HG03432 (cell line): ENCODE measurements around the gene MINDY4.
A peak's percentile ranks its signal among the peaks of the same experiment; 100 is the strongest.

ENCODE experiments used
- ATAC-seq: cut with Tn5 transposase; IDR thresholded peaks from one replicate; pipeline ENCODE4 v1.9.1; 2021; ENCODE audit warnings: mild to moderate bottlenecking, moderate library complexity; ENCODE audit not compliant: unreplicated experiment

Gene MINDY4

DNA sequence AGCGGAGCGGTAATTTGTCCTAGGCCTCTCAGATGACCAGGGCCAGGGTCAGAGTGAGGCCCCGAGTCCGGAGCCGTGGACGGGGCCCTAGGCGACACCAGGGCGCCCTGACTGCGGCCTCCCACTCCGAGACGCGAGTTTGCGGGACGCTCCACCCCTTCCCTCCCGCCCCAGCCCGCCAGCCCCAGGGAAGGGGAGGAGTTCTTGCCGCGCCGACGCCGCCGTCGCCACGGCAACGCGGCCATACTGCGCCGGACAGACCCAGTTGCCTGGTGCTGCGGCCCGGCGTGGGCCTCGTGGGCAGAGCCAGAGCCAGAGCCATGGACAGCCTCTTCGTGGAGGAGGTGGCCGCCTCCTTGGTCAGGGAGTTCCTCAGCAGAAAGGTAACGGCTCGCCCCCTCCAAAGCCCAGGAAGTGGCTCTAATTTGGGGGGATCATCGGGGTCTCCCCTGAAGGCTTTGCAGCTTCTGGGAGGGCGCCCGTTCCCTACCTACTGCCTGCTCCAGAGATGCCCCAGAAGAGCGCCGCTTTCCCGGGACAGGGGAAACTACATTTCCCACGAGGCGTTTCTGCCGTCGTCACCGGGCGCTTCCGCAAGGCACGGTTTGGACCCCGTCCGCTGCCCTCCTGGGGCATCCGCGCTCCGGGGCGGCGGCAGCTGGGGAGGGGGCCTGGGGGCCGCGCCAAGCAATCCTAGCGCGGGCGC is at the start of gene MINDY4:
TSS of gene MINDY4 (plus strand) at position 244 of the 706 bp plus-strand sequence. CDS start at position 321, 77 bp downstream.
- peak; percentile 94 for ATAC-seq

DNA sequence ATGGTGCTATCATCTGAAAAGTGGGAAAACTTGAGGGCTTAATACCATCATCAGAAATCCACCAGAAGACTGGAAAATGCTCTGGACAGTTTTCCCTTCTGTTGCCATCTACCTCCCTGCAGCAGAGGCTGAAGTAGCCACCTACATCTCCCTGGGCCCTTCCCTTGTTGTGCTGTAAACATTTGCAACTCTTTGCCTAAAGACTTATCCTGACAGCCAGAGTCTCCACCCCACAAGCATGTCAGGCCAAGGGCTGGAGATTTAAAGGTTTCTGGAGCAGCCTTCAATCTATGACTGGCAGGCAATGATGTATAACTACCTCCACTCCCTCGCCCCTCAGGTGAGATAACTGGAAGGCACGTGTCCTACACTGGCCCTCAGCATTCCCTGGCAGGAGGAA is 49.0 kb upstream of the MINDY4 start:
- no peak for ATAC-seq

DNA sequence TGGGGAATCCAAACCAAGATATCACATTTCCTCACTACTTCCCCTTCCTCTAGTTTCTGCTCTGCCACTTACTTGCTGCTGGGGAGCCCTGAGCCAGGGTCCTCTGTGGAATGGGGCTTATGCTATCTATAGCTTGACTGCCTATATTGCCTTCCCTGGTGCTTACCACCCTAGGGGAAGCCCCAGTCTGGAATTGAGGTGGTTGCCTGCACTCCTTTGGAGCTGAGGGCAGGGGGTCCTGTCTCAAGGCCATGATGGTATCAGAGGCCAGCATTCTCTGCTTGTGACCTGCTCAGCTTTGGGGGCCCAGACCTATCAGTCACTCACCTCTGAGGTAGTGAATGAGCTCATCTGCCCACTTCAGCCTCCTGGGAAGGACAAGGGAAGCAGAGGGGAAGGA is 48.5 kb upstream of the MINDY4 start:
- ATAC-seq = no peak

DNA sequence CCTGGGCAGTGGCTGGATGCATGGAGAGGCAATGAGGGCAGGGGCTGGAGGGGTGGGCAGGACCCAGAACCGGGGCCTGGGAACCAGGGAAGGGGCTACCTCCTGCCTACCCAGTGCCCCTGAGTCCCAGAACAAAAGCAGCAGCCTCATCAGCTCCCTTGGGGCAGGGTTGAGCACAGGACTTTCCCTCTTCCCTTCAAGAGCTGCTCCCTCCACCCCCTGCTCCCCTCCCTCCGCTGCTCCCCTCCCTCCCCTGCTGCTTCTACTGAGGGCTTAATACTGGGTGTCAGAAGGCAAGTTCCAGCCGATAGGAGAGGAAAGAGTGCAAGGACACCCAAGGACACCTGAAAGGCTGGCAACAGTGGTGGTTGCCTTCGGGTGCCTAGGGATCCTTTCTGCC is 47.4 kb upstream of the MINDY4 start:
- no peak for ATAC-seq

DNA sequence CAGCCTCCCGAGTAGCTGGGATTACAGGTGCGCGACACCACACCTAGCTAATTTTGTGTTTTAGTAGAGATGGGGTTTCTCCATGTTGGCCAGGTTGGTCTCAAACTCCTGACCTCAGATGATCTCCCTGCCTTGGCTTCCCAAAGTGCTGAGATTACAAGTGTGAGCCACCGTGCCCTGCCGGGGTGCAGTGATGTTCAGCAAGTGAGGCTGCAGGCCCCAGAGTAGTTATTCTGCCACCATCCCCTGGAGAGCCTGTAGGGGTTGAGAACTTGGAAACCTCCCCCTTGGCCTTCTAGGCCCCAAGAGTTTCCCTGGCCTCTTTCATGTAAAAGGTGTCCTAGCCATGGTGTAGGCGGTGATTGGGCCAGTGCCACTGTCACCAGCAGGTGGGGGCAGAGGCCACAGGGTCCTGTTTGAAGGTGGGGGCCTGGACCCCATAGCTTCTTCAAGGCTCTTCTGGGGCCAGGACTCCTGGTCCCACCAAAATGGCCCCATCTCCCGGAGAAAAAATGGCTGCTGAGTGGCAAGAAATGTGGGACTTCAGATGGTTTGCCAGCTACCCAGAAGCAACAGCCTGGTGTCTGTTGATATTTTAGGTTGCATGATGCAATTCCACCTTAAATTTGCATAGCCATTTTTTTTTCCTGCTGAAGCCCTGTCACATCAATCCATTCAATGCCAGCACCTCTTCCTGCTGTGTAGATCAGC is 44.8 kb upstream of the MINDY4 start:
- ATAC-seq = no peak

DNA sequence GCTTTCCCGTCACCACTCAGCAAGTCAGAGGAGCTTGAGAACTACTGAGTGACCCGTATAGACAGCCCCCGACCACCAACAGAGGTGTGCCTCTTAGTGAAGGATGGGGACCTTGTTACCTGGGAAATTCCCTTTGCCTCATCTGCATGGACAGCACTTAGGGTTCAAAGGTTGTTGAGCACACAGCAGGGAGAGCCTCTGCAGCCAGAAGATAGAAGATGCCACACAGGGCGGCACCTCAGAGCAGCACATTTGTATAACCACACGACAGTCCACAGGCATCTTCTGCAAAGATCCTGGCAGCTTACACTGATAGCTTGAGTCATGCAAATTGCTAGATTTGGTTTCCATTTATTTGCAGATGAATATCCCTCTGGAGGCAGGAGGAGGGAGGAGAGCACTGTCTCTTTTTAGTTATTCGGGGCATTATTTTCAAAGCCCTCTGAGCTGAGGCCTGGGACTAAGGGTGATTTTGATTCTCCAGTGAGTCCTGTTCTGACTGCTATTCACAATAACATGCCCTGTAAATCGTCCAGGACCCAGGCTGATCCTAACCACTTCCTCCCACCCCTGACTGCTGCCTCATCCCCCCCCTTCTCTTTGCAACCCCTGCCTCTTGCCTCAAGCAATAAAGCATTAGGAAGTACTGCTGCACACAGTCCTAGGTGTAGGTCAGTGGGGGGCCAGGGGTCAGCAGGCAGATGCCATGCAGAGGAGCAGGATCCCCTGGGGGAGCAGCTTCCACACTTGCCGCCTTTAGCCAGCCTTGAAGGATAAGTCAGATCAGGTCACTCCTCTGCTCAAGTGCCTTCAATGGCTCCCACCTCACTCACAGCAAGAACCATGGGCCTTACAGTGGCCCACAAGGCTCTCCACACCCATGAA is 43.9 kb upstream of the MINDY4 start:
- ATAC-seq = peak; percentile 79

DNA sequence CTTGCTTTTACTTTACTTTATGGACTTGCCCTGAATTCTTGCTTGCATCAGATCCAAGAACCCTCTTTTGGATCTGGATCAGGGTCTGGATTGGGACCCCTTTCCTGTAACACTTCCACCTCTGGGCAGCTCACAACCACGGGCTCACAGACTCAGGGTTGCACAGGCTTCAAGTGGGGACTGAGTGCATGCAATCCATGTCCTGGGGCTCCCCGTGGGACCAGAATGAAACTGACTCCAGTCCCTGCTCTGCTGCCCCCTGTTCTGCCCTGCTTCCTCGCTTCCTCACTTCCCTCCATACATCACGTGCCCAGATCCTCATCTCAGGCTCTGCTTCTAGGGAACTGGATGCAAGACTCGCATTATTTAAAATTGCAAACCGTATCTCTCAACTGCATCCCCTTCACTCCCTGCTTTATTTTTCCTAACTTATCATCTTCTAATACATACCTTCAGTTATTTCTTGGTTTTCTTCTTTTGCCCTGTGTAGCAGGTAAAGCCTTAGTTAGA is 42.6 kb upstream of the MINDY4 start:
- ATAC-seq = no peak

DNA sequence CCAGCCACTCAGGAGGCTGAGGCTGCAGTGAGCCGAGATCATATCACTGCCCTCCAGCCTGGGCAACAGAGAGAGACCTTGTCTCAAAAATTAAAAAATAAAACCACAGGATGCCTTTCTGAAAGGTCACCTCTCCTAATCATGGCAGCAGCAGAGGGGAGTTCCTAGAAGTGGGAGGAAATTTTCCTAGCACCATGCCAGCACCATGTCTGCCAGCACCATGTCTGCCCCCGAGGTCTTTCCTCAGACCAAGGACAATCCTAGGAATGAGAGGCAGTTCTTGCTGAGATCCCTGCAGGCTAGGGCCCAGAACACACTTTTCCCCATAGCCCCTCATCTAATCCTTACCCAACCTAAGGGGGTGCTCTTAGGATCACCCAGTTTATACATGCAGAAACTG is 41.6 kb upstream of the MINDY4 start:
- no peak for ATAC-seq

DNA sequence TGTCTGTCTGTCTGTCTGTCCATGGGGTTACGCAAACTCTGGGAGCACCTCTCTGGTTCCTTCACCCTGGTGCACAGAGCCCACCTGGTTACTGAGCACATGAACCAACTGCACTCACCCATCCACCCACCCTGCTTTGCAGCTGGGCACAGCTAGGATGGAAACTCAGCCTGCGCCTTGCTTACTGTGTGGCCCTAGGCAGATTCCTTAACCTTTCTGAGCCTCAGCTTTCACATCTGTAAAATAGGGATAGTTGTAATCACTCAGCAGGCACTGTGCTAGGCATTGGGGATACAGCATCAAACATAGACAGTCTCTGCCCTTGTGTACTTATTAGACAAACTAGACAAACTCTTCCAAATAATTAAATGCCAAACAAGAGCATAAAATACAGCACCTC is 41.1 kb upstream of the MINDY4 start:
- no peak for ATAC-seq

DNA sequence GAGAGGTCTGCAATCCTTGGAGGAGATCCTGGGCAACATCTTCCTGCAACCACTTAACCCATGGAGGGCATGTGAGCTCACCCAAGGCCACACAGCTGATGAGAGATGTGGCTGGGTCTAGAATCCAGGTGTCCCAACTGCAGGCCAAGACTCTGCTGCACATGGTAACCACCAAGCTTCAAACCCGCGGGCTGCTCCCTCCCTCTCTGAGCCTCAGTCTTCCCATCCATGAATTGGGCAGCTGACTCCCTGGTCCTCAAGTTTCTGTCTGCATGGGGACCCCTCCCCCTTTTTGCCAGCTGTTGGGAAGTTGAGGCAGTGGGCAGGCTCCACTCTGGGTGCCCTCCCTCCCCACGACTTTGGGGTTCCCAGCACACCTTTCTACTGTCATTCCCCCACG is 40.2 kb upstream of the MINDY4 start:
- no peak for ATAC-seq

DNA sequence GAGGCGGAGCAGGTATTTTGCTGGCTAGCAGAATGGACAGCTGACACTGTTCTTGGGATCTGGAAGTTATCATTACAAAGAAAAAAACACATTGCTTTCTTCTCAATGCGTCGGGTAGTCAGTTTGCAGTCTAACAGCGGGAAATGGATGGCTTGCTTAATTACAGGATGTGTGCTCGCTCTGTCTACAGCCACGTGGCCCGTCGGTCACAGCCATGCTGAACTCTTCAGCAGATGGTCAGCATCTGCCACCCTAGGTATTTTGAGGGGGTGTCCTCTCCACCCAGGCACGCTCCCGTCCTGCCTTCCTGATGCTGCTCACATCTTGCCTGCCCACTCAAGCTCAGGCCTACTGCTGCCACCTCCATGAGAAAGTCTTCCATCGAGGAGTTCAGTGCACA is 39.6 kb upstream of the MINDY4 start:
- no peak for ATAC-seq

DNA sequence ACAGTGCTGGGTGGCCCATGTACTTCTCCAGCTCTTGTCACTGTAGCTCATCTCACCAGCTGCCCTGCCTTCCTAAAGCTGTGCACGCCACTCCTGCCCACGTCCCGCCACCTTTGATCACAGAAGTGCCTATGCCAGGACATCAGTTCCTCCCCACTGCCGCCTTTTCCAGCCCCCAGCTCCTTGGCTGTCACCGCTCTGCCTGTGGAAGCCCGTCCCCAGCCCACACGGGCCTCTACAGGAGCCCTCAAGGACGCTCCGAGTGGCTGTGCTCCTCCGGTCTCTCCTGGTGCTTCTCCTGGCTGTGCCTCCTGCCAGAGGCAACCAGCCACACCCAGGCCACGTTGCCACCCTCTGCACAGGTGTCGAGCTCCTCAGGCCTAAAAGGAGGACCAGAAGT is 38.6 kb upstream of the MINDY4 start:
- no peak for ATAC-seq

DNA sequence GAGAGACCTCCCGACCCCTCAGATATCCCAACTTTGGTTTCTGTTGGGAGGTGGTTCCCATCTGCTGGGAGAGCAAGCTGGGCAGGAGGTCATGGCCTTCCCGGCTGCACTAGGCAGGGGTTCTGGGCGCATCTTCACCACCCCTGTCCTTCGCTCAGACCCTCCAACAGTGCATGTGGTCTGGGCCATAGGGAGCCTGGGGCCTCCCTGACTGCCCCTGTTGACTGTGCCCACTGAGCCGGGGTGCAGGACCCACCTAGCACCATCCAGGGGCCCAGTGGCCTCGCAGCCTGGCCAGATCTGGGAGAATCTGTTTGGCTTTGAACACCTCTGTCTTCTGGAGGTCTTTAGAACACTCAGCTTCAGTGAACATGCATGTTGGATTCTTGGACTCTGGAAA is 38.0 kb upstream of the MINDY4 start:
- no peak for ATAC-seq

DNA sequence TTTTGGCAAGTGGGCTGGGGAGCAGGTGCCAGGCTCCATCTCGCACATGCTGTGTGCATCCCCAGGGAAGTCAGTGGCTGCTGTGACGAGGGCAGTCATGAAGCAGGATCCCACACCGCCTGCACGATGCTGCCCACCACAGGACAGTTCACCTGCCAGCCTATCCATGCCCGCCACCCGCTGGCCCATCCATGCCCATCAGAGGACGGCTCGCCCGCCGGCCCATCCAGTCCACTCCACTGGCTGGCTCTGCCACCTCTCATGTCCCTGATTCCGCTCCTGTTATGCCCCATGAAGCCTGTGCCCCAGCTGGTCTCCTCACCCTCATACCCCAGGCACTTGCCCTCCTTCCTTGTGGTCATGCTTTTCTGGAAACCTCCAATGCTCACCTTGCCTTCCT is 37.5 kb upstream of the MINDY4 start:
- ATAC-seq = no peak

DNA sequence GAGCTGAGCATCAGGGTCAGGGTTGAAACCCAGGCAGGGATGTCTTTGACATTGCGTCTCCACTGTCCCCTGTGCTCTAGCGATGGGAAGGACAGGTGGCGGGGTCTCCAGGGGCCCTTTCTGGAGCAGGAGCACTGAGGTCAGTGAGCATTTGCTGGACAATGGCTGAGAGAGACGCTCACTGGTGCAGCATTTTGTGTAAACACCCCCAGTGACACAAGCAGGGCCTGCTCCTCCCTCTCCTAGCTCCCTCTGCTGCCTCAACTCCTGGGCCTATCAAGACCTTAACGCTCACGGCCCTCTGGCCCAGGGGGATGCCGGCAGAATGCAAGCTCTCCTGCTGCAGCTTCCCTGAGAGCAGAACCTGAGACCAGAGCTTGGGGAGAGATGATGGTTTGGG is 36.7 kb upstream of the MINDY4 start:
- ATAC-seq = no peak

DNA sequence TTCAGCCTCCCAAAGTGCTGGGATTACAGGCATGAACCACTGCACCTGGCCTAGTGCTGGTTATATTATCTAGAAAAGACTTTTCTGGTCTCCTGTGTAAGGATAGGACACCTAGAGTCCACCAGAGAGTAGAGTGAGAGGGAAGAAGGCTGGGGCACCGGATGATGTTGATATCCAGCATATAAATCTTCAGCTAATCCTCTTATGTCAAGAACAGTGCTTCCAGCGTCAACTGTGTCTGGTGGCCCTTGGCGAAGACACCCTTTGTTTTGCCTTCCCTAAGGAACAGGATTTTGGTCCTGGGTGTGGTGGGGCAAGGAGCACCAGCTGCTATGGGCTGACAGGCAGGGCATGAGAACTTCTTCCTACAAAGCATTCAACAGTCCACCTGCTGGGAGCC is 35.6 kb upstream of the MINDY4 start:
- ATAC-seq = no peak

DNA sequence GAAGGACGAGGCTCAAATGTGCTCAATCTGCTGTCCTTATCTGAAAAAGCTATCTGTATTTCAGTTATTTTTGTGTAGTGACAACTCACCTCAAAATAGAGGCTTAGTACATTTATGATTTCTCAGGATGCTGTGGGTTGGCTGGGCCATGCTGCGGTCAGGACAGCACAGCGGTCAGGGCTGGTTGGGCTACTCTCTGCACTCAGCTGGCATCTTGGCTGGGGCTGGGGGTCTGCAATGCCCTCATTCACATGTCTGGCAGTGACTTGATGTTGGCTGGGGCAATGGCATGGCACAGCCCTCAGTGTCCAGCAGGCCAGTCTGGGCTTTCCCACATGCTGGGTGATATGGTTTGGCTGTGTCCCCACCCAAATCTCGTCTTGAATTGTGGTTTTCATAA is 34.9 kb upstream of the MINDY4 start:
- no peak for ATAC-seq

DNA sequence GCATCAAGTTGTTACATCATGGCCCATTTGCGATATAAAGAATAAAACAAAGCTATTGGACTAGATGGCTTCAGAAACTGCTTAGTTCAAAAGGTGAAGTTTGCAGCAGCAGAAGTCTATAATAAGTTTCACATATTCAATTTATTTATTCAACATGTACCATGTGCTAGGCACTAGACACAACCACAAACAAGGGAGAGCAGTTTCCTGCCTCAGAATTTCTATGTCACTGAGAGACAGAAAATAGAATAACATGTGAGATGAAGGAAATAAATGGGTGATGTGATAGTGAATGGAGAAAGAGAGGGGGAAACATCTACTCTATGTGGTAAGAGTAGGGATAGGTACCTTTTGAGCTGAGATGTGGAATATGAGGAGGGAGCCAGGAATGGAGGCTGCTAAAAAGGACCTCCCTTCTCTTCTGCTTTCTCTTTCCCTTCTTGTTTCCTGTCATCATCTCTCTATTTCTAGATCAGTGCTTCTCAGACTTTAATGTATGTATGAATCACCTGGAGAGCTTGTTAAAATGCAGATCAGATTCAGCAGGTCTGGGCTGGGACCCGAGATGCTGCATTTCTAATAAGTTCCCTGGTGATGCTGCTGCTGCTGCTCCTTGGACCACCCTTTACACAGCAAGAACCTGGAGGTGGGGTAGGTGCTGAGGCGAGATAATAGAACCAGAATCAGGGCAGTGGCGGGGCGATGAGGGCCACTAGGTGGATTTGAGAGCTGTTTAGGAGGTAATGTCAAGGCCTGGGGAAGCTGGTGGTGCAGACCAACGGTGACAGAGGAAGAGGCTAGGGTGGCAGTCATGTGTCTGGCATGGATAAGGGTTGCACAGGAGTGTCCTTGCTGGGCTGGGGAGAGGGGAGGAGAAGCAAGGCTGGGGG is 32.9 kb upstream of the MINDY4 start:
- ATAC-seq = no peak

DNA sequence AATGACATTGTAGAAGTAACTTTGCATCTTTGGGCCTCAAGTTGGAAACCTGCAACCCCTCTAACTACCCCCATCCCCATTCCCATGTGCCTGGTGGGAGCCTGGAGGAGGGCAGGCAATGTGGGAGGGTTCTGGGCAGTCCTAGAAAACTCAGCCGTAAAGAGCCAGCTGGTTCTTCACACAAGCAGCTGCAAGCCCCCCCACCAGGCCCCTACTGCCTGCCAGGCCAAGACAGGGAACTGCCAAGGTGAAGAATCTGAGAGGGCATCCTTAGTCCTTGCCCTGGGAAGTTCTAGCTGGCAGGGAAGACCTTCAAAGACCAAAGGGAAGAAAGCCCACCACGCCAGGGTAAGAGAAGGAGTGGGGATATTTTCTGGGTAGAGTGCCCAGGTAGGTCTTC is 31.5 kb upstream of the MINDY4 start:
- ATAC-seq = no peak

DNA sequence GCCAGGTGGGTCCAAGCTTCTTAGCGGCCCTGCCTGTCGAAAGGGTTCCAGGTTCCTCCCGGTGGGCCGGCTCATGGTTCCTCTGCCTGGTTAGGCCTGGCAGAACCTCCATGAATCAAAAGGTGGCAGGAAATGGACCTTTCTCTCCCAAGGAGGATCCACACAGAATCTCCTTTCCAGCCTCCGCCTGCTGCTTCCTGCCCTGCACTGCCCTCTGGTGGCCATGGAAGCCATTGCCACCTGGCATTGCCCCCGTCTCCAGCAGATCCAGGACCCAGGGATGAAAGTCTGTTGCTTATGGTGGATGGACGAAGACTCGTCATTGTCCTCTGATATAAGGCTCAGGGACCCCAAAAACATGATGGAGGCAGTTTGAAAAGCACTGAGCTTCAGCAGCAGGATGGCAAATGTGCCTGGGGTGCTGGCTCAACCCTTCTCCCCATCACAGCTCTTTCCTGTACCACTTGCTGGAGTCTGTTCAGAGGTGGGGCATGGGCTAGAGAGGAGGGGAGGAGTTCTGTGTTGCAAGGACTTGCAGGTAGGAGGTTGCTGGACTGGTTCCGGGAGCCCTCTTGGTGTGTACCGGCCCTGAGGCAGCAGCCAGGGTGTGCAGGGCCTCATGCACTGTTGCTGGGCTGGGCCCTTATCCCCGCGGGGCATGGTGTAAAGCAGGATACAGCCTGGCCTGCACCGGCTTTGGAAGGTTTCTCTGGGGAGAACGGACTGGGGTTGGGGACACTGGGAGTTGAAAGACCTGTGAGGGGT is 30.6 kb upstream of the MINDY4 start:
- peak; percentile 62 for ATAC-seq
